HG02678 (cell line): Measurements from ENCODE around the gene NEK6.

Experiments used
- ATAC-seq: cut with Tn5 transposase; IDR thresholded peaks from one replicate; pipeline ENCODE4 v1.9.1; 2021; ENCODE audit warnings: mild to moderate bottlenecking, moderate library complexity; ENCODE audit not compliant: unreplicated experiment

Gene NEK6

GRCh38 chr9:124274738-124275137, 17.0 kb downstream of the NEK6 start:
- no peak for ATAC-seq

GRCh38 chr9:124277420-124277819, 19.7 kb downstream of the NEK6 start:
- no peak for ATAC-seq

GRCh38 chr9:124278054-124278540, 20.3 kb downstream of the NEK6 start:
- no peak for ATAC-seq

DNA sequence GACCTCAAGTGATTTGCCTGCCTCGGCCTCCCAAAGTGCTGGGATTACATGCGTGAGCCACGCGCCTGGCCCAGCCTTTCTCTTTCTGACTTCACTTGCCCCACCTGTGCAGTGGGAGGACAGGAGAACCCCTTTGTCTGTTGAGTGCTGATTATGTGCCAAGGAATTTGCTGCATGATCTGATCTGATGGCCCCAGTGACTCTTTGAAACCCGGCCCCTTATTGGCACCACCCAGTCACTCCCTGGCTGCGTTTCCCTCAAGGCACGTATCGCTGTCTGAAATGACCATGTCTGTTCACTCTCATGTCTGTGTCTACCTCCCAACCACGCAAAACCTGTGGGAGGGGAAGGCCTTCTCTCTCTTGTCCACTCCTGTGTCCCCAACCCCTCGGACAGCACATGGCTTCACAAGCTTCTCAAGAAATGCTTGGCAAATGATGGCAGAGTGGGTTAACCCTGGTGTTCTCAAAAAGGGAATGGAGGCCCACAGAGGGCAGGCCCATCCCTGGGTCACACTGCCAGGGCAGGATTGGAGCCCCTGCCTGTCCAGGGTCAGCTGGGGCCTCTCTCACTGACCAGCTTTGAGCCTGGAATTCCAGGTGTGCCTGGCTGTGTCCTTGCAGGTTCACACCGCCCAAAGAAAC, 21.9 kb downstream of the NEK6 start:
- no peak for ATAC-seq

GRCh38 chr9:124280176-124280691, 22.5 kb downstream of the NEK6 start:
- no peak for ATAC-seq

- ATAC-seq: no peak
Observed at GRCh38 chr9:124281931-124282371, 24.2 kb downstream of the NEK6 start.

GRCh38 chr9:124282442-124283227, 24.9 kb downstream of the NEK6 start:
- no peak for ATAC-seq

DNA sequence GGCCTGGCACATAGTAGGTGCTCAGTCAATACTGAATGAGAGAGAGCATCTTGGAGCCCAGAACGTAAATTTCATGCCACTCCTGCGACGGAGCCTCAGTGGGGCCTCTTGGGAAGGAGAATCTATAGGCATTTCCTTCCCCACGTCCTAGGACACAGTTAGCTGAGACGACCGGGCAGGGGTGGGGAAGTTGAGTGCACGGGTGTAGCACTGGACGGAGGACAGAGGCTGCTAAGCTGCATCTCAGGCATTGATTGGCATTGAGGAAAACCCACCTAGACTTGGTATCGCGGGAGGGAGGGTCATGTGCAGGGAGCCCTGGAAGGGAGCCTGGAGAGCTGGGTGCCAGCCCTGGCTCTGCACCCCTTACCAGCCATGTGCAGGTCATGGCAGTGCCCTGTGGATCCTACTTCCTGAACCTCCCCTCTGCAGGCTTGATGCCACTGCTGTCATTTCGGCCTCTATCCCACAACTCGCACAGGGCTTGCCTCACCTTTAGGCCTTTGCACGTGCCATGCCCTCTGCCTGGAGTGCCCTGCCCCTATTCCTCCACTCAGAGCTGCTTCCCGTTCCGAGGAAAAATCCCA, 25.6 kb downstream of the NEK6 start:
- no peak for ATAC-seq

GRCh38 chr9:124284237-124284831, 26.6 kb downstream of the NEK6 start:
- no peak for ATAC-seq

- no peak for ATAC-seq
Observed at GRCh38 chr9:124284940-124285441, 27.2 kb downstream of the NEK6 start.

DNA sequence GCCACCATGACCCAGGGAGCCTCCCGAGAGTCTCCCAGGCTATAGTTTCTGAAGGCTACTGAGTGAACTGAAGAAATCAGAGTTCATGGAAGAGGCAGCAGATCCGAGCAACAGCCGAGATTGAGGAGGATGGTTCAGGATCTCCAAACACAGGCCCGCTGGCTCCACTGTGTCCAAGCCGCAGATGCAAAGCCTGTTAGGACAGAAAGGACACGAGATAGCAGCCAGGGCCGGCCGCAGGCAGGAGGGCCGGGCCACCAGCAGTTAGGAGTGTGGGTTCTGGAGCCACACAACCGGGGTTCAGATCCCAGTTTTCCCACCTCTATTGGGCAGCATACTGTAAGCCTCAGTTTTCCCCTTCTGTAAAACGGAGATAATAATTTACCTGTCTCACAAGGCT, 27.7 kb downstream of the NEK6 start:
- ATAC-seq: no peak

GRCh38 chr9:124285903-124286291, 28.1 kb downstream of the NEK6 start:
- ATAC-seq: peak; percentile 37

- ATAC-seq: peak; percentile 36
Observed at GRCh38 chr9:124286292-124286931, 28.7 kb downstream of the NEK6 start.

DNA sequence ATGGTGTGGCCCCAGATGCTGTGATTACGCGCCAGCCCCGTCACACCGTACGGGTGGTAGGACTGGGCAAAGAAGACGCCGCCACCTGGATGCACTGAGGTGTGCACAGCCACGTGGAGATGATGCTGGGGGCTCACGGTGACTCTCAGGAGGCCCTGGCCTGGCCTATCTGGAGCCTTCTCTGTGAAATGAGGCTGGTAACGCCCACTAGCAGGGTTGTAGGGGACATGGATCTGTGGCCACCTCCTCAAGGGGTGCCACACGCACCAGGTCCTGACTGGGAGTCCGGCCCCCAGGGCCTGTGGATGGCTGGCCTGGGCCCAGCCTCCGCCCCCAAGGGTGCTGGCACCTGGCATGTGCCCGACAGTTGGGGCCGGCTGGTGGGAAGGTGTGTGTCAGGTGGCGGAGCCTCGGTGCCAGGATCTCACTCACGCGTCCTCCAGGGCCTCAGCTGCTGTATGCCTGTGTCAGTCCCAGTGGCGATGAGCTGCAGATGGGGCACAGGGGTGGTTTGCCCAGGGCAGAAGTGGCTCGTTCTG, 32.4 kb downstream of the NEK6 start:
- ATAC-seq: no peak

DNA sequence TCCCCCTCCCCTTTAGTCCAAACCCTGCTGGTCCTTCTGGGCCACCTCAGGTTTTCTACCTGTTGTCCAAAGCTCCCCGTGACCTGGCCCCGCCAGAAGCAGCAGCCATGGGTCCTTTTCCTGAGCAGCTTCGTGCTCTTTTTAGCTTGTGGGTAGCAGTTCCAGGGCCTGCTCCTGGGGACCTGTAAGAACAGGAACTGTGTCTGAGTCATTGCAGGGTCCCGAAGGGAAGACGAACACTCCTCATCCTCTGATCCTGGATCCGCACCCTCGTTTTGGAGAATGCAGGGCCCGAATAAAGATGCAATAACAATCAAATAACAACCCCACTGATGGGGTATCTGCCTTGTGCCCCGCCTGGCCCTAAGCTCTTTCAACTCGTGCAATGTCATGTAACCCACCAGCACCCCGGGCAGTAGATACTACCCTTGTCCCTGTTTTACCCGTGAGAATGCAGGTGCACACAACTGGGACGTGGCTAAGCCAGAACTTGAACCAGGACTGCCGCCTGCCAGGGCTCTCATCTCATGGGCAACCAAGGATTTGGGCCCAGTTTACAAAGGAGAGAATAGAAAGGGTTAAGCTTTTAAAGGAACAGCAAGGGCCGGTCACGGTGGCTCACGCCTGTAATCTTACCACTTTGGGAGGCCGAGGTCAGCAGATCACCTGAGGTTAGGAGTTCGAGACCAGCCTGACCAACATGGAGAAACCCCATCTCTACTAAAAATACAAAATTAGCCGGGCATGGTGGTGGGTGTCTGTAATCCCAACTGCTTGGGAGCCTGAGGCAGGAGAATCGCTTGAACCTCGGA, 33.2 kb downstream of the NEK6 start:
- no peak for ATAC-seq

DNA sequence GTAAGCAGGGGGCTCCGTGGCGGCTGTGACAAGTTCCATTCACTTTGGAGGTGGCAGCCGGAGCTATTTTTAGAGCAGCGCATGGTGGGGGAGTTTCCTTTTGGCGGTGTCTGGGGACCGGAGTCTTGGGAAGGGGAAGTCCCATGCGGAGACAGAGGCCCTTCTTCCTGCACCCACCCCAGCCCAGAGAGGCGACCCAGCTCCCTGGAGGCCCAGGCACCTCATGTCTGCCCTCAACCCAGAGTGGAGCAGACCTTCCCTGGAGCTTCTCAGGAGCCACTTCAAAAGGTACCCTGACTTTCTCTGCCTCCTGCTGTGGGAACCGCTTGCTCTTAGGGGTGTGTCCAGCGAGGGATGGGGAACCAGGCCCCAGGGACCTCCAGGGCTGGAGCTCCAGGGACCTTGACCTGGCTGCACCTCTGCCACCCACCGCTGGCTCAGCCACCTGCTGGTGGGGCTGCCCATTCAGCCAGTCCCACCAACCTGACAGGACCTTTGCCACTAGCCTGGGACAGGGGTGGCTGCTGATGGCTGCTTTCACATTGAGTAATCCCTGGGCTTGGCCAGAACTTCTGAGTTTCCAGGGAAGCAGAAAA, 34.1 kb downstream of the NEK6 start:
- peak; percentile 39 for ATAC-seq

- ATAC-seq: no peak
Observed at GRCh38 chr9:124292696-124293593, 35.2 kb downstream of the NEK6 start.
